Liver (tissue), 9 donors: ENCODE data around the gene HEYL. TPM values are rescaled to one million over a fixed set of nuclear protein-coding genes. Genes with fewer than 3 reads are reported as not detected.

ENCODE experiments used
- DNase-seq: peaks from one replicate; pipeline ENCODE4 v3.0.0-alpha.2; 2017; ENCODE audit warnings: low spot score
- H3K27ac ChIP-seq, 2 donors: one replicate each; pipeline ENCODE4 v1.7.0; 2013; ENCODE audit warnings: inconsistent platforms in 2 of 2, low read length in 2 of 2, control low read depth in 1 of 2, low read depth in 1 of 2, mild to moderate bottlenecking in 1 of 2
- H3K27me3 ChIP-seq, 4 donors: one replicate each; pipeline versions ENCODE4 v1.6.1 to v1.7.0; 2013; ENCODE audit warnings: low read length in 3 of 4, inconsistent platforms in 1 of 4, mild to moderate bottlenecking in 1 of 4, moderate library complexity in 1 of 4; ENCODE audit not compliant: control insufficient read depth in 4 of 4, insufficient read depth in 4 of 4
- H3K36me3 ChIP-seq, 4 donors: one replicate each; pipeline versions ENCODE4 v1.6.1 to v1.7.0; 2013; ENCODE audit warnings: low read length in 3 of 4, mild to moderate bottlenecking in 3 of 4, low read depth in 1 of 4, moderate library complexity in 1 of 4; ENCODE audit not compliant: control insufficient read depth in 4 of 4, insufficient read depth in 3 of 4
- H3K4me1 ChIP-seq, 4 donors: one replicate each; pipeline versions ENCODE4 v1.6.1 to v1.7.0; 2013; ENCODE audit warnings: low read length in 3 of 4, mild to moderate bottlenecking in 3 of 4, moderate library complexity in 1 of 4; ENCODE audit not compliant: control insufficient read depth in 4 of 4, insufficient read depth in 4 of 4
- H3K4me3 ChIP-seq, 3 donors: one replicate each; pipeline versions ENCODE4 v1.6.1 to v1.7.0; 2013; ENCODE audit warnings: low read length in 3 of 3, control low read depth in 1 of 3, low read depth in 1 of 3, mild to moderate bottlenecking in 1 of 3
- H3K9ac ChIP-seq, 2 donors: one replicate each; pipeline ENCODE4 v1.7.0; 2013; ENCODE audit warnings: low read length in 2 of 2, mild to moderate bottlenecking in 2 of 2, moderate library complexity in 2 of 2, control low read depth in 1 of 2, low read depth in 1 of 2
- H3K9me3 ChIP-seq, 4 donors: one replicate each; pipeline versions ENCODE4 v1.6.1 to v1.7.0; 2013; ENCODE audit warnings: low read length in 3 of 4; ENCODE audit not compliant: control insufficient read depth in 4 of 4
- EGR1 ChIP-seq, 2 donors: IDR thresholded peaks; 2 replicates each; pipeline ENCODE4 v1.6.1; 2016 to 2018; ENCODE audit warnings: antibody characterized with exemption in 2 of 2, low read depth in 2 of 2
- FOXA2 ChIP-seq: IDR thresholded peaks from 2 replicates; pipeline ENCODE4 v1.6.1; 2016; ENCODE audit warnings: antibody characterized with exemption
- GABPA ChIP-seq, 2 donors: IDR thresholded peaks in 1 of 2; conservative IDR thresholded peaks in 1 of 2; 2 replicates each; pipeline ENCODE4 v1.6.1; 2016; ENCODE audit warnings: antibody characterized with exemption in 2 of 2, mild to moderate bottlenecking in 1 of 2, moderate library complexity in 1 of 2
- HNF4A ChIP-seq, 2 donors: conservative IDR thresholded peaks; 2 replicates each; pipeline ENCODE4 v1.6.1; 2016; ENCODE audit warnings: antibody characterized with exemption in 2 of 2, mild to moderate bottlenecking in 2 of 2
- HNF4G ChIP-seq: IDR thresholded peaks from 2 replicates; pipeline ENCODE4 v1.6.1; 2016; ENCODE audit warnings: antibody characterized with exemption
- JUND ChIP-seq, 2 donors: IDR thresholded peaks; 2 replicates each; pipeline ENCODE4 v1.6.1; 2016; ENCODE audit warnings: antibody characterized with exemption in 2 of 2
- NR2F2 ChIP-seq: IDR thresholded peaks from 2 replicates; pipeline ENCODE4 v1.6.1; 2016; ENCODE audit warnings: antibody characterized with exemption
- RAD21 ChIP-seq, 2 donors: IDR thresholded peaks; 2 replicates each; pipeline ENCODE4 v1.6.1; 2016; ENCODE audit warnings: antibody characterized with exemption in 2 of 2, mild to moderate bottlenecking in 2 of 2
- RXRA ChIP-seq, 2 donors: IDR thresholded peaks; 2 replicates each; pipeline ENCODE4 v1.6.1; 2017 to 2018; ENCODE audit warnings: antibody characterized with exemption in 2 of 2, mild to moderate bottlenecking in 1 of 2
- SP1 ChIP-seq: IDR thresholded peaks from 2 replicates; pipeline ENCODE4 v1.6.1; 2018; ENCODE audit warnings: antibody characterized with exemption, mild to moderate bottlenecking
- TAF1 ChIP-seq: conservative IDR thresholded peaks from 2 replicates; pipeline ENCODE4 v1.6.1; 2016; ENCODE audit warnings: antibody characterized with exemption, mild to moderate bottlenecking
- YY1 ChIP-seq: IDR thresholded peaks from 2 replicates; pipeline ENCODE4 v1.6.1; 2016; ENCODE audit warnings: antibody characterized with exemption, mild to moderate bottlenecking
- WGBS: extraction: QIAGEN DNeasy Blood & Tissue Kit; methylation state at CpG from one replicate; pipeline ENCODE4 v1.1.7; 2013; 5-methylcytosine and 5-hydroxymethylcytosine counted together
- polyA plus RNA-seq, 2 donors: library from polyadenylated mRNA; stranded (reverse) in 1 of 2; unstranded in 1 of 2; fragments of 200-250 nt in 1 of 2; fragments of >200 nt in 1 of 2; fragmentation: Nextera tagmentation in 1 of 2; extraction: Ambion mirVana in 1 of 2; gene quantifications; one replicate each; pipeline versions ENCODE4 v1.2.1 to v1.2.3, GENCODE V29; 2013 to 2015
- total RNA-seq, 2 donors: library from RNA; depleted of rRNA; stranded (reverse); fragments of >200 nt; gene quantifications; one replicate each; pipeline ENCODE4 v1.2.3, GENCODE V29; 2014
- TF ChIP-seq, protein P1 (sequence below): IDR thresholded peaks from 2 replicates; pipeline ENCODE4 v1.6.1; 2016; ENCODE audit warnings: antibody characterized with exemption
- TF ChIP-seq, protein P2 (sequence below): IDR thresholded peaks from 2 replicates; pipeline ENCODE4 v1.6.1; 2016; ENCODE audit warnings: antibody characterized with exemption, mild to moderate bottlenecking
- TF ChIP-seq, protein P3 (sequence below): fragments of 150-350 bp; IDR thresholded peaks from 2 replicates; pipeline ENCODE4 v1.5.1; 2017; ENCODE audit warnings: improper control_type of control experiment, low read depth, low read length; ENCODE audit not compliant: missing input control
- TF ChIP-seq, protein P4 (sequence below): IDR thresholded peaks from 2 replicates; pipeline ENCODE4 v1.6.1; 2016; ENCODE audit warnings: antibody characterized with exemption
- donor health status: healthy.
- donor health status: healthy.
- donor health status: healthy.
- donor health status: healthy.
- donor health status: healthy.

The HEYL gene
- total and polyA plus RNA-seq, 4 donors, result 0.61 to 1.7 (median 1.2) TPM

DNA sequence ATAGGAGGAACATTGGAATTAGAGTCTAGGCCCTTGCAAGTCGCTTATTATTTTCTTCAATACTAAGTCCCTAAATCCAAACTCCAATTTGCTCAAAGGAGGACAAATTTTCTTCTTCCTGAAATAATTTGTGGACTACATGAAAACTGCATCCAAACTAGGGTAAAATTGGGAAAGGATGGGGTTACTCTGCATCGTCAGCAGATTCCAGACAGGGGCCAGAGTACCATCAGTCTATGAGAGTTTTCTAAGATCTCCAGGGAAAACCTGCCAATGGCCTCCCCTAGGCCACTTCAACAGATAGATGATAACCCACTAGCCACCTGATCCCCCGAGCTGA, 508 bp downstream of the HEYL start:
- H3K27me3 ChIP-seq, result peaks cover 0 to 7% (median 7%) of the 10 kb centered on the region in 4 donors

DNA sequence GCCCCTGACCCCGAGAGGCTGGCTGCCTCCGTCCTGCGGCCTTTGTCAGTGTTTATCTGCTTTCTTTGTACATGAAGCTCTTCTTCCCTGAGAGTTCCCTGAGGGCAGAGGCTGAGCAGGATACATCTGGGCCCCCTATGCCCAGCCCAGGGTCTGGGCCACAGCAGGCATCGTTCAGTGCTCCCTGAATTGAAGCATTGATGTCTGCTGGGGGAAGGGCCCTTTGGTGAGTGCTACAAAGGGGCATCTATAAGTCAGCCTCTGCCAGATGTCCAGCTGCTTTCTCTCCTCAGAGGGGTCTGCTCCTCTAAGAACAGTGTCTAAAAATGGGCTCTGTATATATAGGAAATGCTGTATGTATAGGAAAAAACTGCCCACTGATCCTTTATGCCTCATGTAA, 2.1 kb downstream of the HEYL start:
- no peak overlapping the region for H3K4me3 ChIP-seq
- peaks cover 0 to 11% (median 7%) of the 10 kb centered on the region in 4 donors for H3K27me3 ChIP-seq
- DNase-seq, result no peak
- peak overlapping the region in 1 of 2 donors; percentile 19 for H3K27ac ChIP-seq
- TF ChIP-seq SP1, result no peak
- TF ChIP-seq, protein P1, sequence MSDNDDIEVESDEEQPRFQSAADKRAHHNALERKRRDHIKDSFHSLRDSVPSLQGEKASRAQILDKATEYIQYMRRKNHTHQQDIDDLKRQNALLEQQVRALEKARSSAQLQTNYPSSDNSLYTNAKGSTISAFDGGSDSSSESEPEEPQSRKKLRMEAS, result no peak
- no peak for TF ChIP-seq HNF4A (conservative IDR thresholded peaks at IDR 0.05)
- TF ChIP-seq, protein P2, sequence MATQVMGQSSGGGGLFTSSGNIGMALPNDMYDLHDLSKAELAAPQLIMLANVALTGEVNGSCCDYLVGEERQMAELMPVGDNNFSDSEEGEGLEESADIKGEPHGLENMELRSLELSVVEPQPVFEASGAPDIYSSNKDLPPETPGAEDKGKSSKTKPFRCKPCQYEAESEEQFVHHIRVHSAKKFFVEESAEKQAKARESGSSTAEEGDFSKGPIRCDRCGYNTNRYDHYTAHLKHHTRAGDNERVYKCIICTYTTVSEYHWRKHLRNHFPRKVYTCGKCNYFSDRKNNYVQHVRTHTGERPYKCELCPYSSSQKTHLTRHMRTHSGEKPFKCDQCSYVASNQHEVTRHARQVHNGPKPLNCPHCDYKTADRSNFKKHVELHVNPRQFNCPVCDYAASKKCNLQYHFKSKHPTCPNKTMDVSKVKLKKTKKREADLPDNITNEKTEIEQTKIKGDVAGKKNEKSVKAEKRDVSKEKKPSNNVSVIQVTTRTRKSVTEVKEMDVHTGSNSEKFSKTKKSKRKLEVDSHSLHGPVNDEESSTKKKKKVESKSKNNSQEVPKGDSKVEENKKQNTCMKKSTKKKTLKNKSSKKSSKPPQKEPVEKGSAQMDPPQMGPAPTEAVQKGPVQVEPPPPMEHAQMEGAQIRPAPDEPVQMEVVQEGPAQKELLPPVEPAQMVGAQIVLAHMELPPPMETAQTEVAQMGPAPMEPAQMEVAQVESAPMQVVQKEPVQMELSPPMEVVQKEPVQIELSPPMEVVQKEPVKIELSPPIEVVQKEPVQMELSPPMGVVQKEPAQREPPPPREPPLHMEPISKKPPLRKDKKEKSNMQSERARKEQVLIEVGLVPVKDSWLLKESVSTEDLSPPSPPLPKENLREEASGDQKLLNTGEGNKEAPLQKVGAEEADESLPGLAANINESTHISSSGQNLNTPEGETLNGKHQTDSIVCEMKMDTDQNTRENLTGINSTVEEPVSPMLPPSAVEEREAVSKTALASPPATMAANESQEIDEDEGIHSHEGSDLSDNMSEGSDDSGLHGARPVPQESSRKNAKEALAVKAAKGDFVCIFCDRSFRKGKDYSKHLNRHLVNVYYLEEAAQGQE, result no peak
- no peak for TF ChIP-seq JUND (IDR thresholded peaks at IDR 0.05)
- no peak for TF ChIP-seq TAF1
- TF ChIP-seq YY1, result no peak
- no peak for TF ChIP-seq GABPA (IDR thresholded peaks at IDR 0.05 in 1 of 2, conservative IDR thresholded peaks at IDR 0.05 in 1 of 2)
- TF ChIP-seq RXRA (IDR thresholded peaks at IDR 0.05), result no peak
- no peak for TF ChIP-seq NR2F2
- TF ChIP-seq, protein P3, sequence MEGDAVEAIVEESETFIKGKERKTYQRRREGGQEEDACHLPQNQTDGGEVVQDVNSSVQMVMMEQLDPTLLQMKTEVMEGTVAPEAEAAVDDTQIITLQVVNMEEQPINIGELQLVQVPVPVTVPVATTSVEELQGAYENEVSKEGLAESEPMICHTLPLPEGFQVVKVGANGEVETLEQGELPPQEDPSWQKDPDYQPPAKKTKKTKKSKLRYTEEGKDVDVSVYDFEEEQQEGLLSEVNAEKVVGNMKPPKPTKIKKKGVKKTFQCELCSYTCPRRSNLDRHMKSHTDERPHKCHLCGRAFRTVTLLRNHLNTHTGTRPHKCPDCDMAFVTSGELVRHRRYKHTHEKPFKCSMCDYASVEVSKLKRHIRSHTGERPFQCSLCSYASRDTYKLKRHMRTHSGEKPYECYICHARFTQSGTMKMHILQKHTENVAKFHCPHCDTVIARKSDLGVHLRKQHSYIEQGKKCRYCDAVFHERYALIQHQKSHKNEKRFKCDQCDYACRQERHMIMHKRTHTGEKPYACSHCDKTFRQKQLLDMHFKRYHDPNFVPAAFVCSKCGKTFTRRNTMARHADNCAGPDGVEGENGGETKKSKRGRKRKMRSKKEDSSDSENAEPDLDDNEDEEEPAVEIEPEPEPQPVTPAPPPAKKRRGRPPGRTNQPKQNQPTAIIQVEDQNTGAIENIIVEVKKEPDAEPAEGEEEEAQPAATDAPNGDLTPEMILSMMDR, result no peak
- no peak overlapping the region for H3K9ac ChIP-seq
- H3K9me3 ChIP-seq, result no peaks in the 10 kb centered on the region
- WGBS, result 69% methylated on average over 4 of the region's 4 CpGs
- H3K36me3 ChIP-seq, result no peaks in the 10 kb centered on the region
- peaks cover 0 to 4% (median 0%) of the 10 kb centered on the region in 4 donors for H3K4me1 ChIP-seq

More for the DNA sequence above, 508 bp downstream of the HEYL start:
- DNase-seq, result no peak
- Histone ChIP-seq H3K36me3 (no peaks in the 10 kb centered on the region), H3K9me3 (no peaks in the 10 kb centered on the region), H3K4me3 (peak overlapping the region in 2 of 3 donors; percentile 23 to 46), H3K4me1 (peaks cover 0 to 3% (median 0%) of the 10 kb centered on the region in 4 donors), H3K9ac (no peak overlapping the region), H3K27ac (peak overlapping the region; percentile 54 to 59)
- 63% methylated on average over 3 of the region's 3 CpGs for WGBS
- TF ChIP-seq RXRA (IDR thresholded peaks at IDR 0.05) (no peak), EGR1 (IDR thresholded peaks at IDR 0.05; ENCODE audit: low read depth in 2 of 2) (no peak), RAD21 (IDR thresholded peaks at IDR 0.05) (no peak), SP1 (no peak), HNF4G (no peak), FOXA2 (no peak), GABPA (IDR thresholded peaks at IDR 0.05 in 1 of 2, conservative IDR thresholded peaks at IDR 0.05 in 1 of 2) (no peak), TAF1 (no peak), JUND (IDR thresholded peaks at IDR 0.05) (no peak), HNF4A (conservative IDR thresholded peaks at IDR 0.05) (no peak), YY1 (no peak)
- TF ChIP-seq, protein P2, result no peak
- TF ChIP-seq, protein P4, sequence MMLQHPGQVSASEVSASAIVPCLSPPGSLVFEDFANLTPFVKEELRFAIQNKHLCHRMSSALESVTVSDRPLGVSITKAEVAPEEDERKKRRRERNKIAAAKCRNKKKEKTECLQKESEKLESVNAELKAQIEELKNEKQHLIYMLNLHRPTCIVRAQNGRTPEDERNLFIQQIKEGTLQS, result no peak
- TF ChIP-seq, protein P1, result no peak
- TF ChIP-seq, protein P3, result no peak
